GM19452 (cell line): ENCODE measurements around the gene SOAT2.

ENCODE experiments used
- ATAC-seq: cut with Tn5 transposase; IDR thresholded peaks from one replicate; pipeline ENCODE4 v1.9.1; 2021; ENCODE audit not compliant: unreplicated experiment

SOAT2 gene

GRCh38 chr12:53064613-53065436, 38.5 kb upstream of the SOAT2 start:
- ATAC-seq, result no peak

GRCh38 chr12:53065470-53065869, 37.8 kb upstream of the SOAT2 start:
- ATAC-seq, result no peak

- ATAC-seq, result no peak
Observed at GRCh38 chr12:53065975-53066931, 37.0 kb upstream of the SOAT2 start.

GRCh38 chr12:53067074-53067992, 36.0 kb upstream of the SOAT2 start:
- ATAC-seq, result no peak

- no peak for ATAC-seq
Observed at GRCh38 chr12:53067993-53068770, 35.1 kb upstream of the SOAT2 start.

GRCh38 chr12:53068811-53069585, 34.3 kb upstream of the SOAT2 start:
- no peak for ATAC-seq

- no peak for ATAC-seq
Observed at GRCh38 chr12:53069621-53070410, 33.5 kb upstream of the SOAT2 start.

- no peak for ATAC-seq
Observed at GRCh38 chr12:53070877-53071492, 32.3 kb upstream of the SOAT2 start.

- no peak for ATAC-seq
Observed at GRCh38 chr12:53071591-53072551, 31.4 kb upstream of the SOAT2 start.

GRCh38 chr12:53073881-53074280, 29.4 kb upstream of the SOAT2 start:
- no peak for ATAC-seq

- ATAC-seq, result no peak
Observed at GRCh38 chr12:53074283-53074998, 28.8 kb upstream of the SOAT2 start.

- ATAC-seq, result no peak
Observed at GRCh38 chr12:53074999-53075370, 28.3 kb upstream of the SOAT2 start.

- no peak for ATAC-seq
Observed at GRCh38 chr12:53076461-53076860, 26.8 kb upstream of the SOAT2 start.

GRCh38 chr12:53077030-53077429, 26.3 kb upstream of the SOAT2 start:
- no peak for ATAC-seq

- ATAC-seq, result peak; percentile 44
Observed at GRCh38 chr12:53078425-53079225, 24.7 kb upstream of the SOAT2 start.
